LHCN-M2 (cell line): ENCODE data around the gene WAS. TPM values are rescaled to one million over a fixed set of nuclear protein-coding genes. Genes with fewer than 3 reads are reported as not detected.
"Not testable (repeated sequence)": the region's sequence is repeated elsewhere in the genome, so short reads cannot be mapped to it uniquely, and the experiment has no call there.

Source experiments
- DNase-seq: peaks from one replicate; pipeline ENCODE4 v3.0.0-alpha.2; 2012; ENCODE audit warnings: low read depth
- polyA plus RNA-seq: library from polyadenylated mRNA; unstranded; fragments of >200 nt; gene quantifications from one replicate; pipeline ENCODE4 v1.2.1, GENCODE V29; 2012; ENCODE audit warnings: missing spikeins
- total RNA-seq: library from RNA; depleted of rRNA; stranded (reverse); fragments of >200 nt; gene quantifications from 2 replicates; pipeline ENCODE4 v1.2.3, GENCODE V29; 2014; rRNA removed

WAS gene
- not detected in 2 replicates for total RNA-seq
- polyA plus RNA-seq, result 0.15 TPM

DNA sequence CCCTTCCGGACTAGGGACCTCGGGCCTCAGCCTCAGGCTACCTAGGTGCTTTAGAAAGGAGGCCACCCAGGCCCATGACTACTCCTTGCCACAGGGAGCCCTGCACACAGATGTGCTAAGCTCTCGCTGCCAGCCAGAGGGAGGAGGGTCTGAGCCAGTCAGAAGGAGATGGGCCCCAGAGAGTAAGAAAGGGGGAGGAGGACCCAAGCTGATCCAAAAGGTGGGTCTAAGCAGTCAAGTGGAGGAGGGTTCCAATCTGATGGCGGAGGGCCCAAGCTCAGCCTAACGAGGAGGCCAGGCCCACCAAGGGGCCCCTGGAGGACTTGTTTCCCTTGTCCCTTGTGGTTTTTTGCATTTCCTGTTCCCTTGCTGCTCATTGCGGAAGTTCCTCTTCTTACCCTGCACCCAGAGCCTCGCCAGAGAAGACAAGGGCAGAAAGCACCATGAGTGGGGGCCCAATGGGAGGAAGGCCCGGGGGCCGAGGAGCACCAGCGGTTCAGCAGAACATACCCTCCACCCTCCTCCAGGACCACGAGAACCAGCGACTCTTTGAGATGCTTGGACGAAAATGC lies at the start of gene WAS:
TSS of gene WAS (plus strand) at position 389 of the 572 bp plus-strand sequence. CDS start at position 444, 55 bp downstream.
- no peak for DNase-seq

DNA sequence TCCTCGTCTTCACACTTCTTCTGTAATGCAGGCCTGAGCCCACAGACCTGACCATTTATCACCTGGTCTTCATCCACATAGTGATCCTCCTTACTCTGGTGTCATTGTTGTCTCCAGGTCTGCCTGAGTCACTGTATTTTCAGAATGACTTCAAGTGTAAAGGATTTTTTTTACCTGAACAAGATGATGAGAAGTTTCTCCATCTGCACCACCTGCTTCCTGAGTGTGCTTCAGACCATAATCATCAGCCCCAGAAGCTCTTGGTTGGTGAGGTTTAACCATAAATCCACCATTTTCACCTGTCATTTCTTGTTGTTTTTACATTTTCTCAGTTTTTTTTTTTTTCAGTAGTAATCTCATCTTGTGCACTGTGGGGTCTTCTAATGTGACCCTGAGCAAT lies 47.3 kb upstream of the WAS start:
- no peak for DNase-seq

DNA sequence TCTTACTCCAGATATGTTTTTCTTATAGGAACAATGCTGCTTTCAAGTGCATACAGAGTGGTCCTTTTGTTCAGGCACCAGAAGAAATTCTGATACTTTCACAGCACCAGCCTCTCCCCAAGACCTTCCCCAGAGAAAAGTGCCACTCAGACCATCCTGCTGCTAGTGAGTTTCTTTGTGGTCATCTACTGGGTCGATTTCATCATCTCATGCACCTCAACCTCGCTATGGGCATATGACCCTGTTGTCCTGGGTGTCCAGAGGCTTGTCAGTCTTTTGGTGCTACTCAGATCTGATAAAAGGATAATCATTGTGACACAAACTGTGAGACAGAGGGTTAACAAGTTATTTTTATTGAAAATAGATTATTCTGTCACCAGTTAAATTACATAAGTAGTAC lies 46.8 kb upstream of the WAS start:
- DNase-seq, result no peak

DNA sequence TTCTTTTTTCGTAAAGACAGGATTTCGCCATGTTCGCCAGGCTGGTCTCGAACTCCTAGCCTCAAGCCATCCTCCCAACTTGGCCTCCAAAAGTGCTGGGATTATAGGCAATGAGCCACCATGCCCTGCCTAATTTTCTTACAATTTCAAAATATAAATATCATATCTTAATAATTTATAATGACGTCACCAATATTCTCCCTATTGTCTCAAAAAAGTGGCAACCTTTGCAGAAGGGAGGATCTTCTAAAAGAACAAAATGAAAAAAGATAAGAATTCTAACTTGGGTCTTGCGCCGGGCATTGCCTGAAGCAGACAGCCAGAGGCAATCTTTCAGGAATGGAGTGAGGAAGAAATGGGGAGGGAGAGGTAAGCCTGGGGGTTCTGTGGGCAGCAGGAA lies 37.9 kb upstream of the WAS start:
- DNase-seq, result no peak

DNA sequence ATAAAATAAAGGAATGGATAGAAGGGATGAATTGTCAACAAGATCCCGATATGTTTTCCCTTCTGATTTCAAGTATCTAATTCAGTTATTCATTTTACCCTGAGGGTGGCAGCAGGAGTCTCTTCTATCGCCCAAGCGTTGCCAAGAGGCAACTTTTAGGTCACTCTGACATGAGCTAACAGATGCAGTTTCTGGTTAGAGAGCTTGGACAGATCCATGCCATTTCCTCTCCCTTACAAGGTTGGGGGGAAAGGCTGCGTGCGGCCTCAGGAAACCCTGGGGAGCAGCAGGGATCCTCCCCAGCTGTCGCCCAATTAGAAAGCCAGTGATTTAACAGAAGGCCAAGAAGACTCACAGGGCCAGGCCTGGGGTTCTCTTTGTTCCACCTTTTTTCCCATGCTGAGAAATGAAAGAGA lies 35.3 kb upstream of the WAS start:
- peak; percentile 94 for DNase-seq

DNA sequence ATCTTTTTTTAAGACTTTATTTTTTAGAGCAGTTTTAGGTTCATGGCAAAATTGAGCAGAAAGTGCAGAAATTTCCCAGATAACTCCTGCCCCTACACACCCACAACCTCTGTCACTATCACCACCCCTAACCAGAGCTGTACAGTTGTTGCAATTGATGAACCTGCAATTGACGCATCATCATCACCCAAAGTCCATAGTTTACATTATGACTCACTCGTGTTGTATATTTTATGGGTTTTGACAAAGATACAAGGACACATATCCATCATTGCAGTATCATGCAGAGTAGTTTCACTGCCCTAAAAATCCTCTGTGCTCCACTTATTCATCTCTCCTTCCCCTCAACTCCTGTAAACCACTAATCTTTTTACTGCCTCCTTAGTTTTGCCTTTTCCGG lies 34.5 kb upstream of the WAS start:
- DNase-seq, result peak; percentile 44

DNA sequence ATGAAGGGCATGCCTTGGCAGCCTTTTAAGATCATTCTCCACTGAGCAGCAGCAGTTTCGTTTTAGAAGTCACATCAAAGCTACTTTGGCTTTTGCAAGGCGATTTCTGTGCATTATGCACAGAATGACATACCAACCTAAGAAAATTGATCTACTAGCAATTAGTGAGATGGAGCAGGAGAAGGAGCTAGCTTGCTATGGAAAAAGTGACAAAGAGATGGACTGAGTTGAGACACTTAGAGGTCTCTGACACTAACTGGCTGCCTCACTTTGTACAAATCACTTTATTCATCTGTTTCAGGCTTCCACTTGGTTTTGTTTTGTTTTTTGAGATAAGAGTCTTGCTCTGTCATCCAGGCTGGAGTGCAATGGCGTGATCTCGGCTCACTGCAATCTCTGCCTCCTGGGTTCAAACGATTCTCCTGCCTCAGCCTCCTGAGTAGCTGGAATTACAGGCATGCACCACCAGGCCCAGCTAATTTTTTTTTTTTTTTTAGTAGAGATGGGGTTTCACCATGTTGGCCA lies 31.5 kb upstream of the WAS start:
- DNase-seq, result not testable (repeated sequence)

DNA sequence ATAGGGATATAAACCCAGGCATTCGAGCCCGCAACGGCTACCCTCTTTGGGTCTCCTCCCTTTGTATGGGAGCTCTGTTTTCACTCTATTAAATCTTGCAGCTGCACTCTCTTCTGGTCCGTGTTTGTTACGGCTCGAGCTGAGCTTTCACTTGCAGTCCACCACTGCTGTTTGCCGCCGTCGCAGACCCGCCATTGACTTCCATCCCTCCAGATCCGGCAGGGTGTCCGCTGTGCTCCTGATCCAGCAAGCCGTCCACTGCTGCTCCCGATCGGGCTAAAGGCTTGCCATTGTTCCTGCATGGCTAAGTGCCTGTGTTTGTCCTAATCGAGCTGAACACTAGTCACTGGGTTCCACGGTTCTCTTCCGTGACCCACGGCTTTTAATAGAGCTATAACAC lies 28.9 kb upstream of the WAS start:
- DNase-seq, result not testable (repeated sequence)

DNA sequence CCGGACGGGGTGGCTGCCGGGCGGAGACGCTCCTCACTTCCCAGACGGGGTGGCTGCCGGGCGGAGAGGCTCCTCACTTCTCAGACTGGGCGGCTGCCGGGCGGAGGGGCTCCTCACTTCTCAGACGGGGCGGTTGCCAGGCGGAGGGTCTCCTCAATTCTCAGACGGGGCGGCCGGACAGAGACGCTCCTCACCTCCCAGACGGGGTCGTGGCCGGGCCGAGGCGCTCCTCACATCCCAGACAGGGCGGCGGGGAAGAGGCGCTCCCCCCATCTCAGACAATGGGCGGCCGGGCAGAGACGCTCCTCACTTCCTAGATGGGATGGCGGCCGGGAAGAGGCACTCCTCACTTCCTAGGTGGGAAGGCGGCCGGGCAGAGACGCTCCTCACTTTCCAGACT lies 23.9 kb upstream of the WAS start:
- DNase-seq, result not testable (repeated sequence)

DNA sequence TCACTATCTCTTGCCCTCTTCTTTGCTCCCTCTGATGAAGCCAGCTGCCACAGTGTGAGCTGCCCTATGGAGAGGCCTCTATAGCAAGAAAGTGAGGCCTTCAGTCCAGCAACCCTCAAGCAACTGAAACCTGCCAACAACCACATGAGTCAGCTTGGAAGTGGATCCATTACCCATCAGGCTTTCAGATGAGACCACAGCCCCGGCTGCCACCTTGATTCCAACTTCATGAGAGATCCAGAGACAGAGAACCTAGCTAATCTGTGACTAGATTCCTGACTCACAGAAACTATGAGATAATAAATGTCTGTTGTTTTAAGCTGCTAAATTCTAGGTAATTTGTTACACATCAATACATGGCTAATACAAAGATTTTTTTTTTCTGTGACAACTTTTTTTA lies 20.4 kb upstream of the WAS start:
- no peak for DNase-seq

DNA sequence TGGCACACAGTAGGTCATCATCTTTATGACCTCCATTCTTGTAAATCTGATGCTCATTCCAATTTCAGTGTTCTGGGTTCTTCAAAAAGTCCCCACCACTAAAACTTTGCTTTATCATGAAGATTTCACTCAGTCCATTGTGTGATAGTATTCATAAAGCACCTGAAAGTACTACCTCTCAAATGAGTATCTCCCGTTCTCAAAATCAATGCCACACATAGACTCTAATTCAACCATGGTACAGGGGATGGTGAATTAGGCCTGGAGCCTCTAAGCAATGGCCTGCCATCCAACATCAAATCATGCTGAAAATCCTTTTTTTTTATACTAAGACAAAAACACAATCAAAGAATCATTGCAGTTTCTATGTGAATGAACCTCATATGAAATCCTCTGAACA lies 19.4 kb upstream of the WAS start:
- DNase-seq, result no peak

DNA sequence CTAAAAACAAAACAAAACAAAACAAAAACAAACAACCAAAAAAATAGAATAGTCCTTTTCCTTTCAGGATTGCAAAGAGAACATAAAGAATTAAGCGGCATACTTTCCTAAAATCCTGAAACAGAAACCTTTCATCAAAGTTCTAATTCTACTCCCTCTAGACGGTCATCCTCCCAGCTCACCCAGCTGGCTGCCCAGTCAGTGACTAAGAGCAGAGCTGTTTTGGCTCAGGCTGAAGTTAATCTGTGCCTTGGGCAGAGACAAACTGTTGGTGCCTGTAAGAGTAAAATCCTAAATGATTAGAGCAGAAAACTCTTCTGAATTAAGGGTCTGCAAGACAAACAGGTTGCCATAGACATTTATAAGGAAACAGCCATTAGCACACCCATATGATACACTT lies 17.6 kb upstream of the WAS start:
- peak; percentile 15 for DNase-seq

DNA sequence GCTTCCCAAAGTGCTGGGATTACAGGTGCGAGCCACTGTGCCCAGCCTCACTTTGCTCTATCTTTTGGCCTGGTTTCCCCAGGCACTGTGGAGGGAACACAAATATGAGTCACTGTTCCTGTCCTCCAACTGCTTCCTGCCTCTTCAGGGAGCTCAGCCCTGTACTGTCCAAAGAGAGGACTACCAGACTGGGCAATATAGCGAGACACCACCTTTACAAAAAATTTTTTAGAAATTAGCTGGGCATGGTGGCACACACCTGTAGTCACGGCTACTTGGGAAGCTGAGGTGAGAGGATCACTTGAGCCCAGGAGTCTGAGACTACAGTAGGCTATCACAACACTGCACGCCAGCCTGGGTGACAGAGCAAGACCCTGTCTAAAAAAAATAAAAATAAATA lies 16.9 kb upstream of the WAS start:
- DNase-seq, result no peak

DNA sequence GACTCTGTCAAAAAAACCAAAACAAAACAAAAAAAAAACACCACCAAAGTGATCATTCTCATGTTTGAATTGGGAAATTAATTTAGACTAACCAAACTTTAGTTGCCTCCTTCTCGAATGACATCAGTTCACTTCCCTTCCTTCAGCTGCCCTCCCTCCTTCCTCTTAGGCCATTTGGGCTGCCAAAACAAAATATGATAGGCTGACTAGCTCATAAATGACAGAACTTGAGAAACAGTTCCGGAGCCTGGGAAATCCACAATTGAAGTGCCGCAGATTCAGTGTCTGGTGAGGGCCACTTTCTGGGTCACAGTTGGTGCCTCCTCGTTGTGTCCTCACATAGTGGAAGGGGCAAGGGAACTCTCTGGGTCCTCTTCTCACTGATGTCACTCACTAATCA lies 16.1 kb upstream of the WAS start:
- no peak for DNase-seq

DNA sequence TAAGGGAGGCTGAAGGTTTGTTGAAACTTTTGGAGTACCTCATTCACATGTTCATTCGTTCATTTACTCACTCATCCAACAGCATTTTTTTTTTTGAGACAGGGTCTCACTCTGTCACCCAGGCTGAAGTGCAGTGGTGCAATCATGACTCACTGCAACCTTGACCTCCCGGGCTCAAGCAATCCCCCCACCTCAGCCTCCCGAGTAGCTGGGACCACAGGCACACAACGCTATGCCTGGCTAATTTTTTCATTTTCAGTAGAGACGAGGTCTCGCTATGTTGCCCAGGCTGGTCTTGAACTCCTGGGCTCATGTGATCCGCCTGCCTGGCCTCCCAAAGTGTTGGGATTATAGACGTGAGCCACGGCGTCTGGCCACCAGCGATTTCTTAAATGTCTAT lies 15.4 kb upstream of the WAS start:
- DNase-seq, result not testable (repeated sequence)

DNA sequence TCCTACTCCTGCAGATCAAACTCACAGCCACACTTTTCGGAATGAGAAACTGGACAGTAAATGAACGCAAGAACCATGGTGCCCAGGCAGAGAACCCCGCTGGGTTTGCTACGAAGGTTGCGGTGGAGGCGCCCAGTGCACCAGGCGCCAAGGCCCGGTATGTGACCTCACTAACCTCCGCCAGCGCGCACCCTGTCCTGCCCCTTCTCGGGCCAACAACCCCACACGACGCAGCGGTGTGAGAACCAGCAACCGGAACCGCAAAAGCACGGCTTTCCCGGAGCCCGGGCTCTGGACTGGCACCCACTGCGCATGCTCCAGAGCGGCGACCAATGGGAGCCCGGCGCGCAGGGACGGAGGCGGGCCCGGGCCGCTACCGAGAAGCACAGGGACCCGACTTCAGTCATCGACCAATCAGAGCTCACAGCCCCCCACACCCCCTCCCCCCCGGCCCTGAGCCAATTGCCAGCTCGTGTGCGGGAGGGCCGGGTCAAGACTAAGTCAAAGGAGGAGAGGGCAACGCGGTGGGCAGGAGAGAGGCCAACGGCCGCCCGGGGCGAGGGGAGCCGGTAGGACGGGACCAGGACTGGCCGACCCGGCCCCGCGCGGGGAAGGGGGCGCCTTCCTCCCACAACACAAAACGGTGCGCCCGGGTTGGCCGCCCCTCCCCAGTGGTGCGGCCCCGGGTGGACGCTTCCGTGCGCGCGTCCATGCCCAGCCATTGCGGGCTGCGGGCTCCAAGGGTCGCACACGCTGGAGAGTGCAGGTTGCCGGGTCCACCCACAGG lies 7.3 kb upstream of the WAS start:
- DNase-seq, result peak; percentile 81

DNA sequence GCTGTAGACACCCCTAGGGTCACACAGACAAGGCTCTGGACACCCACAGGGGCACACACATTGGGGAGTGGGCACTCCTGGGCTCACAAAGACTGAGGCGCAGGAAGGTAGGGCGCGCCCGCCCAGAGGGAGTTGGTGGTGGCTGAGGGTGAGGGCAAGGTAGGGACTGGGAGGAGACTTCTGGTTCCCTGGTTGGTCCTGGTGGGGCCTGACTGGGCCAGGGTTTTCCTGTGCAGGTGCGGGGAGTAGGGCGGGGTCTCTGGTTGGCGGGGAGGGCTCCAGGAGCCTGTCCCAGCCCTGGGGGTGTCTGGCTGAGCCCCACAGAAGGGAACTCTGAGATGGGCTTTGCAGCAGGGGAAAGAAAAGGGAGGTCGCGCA lies 6.7 kb upstream of the WAS start:
- DNase-seq, result no peak

DNA sequence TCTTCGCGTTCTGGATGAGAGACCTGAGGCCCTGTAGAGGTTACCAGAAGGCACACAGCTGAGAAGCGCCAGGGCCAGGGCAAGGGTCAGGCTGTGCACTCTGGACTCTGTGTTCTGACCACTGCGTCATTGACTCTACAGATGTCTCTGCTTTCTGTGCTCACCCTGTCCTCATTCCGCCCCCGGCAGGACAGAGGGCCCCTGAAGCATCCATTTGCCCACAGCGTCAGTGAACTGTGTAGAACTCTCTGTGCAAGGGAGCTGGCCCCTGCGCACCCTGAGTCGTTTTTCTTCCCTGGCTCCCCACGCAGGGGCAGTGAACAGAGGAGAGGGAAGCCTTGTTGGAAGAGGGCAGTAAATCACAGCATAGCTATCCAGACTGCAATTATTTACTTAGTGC lies 6.1 kb upstream of the WAS start:
- DNase-seq, result no peak

DNA sequence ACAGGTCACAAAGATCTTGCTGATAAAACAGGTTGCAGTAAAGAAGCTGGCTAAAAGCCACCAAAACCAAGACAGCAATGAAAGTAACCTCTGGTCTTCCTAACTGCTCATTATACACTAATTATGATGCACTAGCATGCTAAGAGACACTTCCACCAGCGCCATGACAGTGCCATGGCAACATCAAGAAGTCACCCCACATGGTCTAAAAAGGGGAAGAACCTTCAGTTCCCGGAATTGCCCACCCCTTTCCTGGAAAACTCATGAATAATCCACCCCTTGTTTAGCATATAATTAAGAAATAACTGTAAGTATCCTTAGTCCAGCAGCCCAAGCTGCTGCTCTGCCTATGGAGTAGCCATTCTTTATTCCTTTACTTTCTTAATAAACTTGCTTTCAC lies 3.1 kb upstream of the WAS start:
- not testable (repeated sequence) for DNase-seq

DNA sequence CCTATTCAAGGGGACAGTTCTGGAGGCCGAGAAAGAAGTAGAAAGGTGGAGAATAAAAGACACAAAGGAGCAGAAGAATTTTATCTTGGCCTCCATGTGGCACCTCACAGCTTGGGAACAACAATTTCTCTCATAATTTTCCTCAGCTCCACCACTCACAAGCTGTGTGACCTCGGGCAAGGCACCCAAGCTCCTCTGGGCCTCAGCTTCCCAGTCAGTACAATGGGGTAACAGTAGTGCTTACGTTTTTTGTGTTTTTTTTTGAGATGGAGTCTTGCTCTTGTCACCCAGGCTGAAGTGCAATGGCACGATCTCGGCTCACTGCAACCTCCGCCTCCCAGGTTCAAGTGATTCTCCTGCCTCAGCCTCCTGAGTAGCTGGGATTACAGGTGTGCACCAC lies 2.7 kb upstream of the WAS start:
- DNase-seq, result not testable (repeated sequence)

DNA sequence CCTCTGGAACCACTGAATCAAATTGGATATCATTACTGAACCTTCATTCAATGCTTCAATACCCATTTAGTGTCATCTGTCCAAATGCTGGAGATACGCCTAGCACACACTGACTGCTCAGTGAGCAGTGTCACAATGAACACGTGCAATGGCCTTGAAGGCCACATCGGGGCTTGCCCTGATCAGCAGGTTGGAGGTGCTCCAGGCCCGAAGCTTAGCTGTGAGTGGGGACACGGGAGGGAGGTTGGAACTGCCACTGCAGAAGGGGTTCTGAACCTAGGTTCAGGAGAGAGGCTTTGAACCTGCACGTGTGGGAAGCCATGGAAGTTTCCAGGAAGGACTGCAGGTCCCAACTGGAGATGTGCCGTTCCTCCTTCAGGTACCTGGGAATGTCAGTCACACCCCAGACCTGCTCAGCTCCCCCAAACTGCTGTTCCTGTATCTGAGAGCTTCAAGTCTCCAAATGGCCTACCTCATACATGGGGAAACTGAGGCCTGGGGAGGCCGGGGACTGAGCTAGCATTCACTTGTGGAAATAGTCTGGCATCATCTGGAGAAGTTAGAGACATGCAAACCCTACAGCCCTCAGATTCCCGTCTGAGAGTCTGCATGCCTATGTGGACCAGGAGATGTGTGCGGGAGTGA lies 1.9 kb upstream of the WAS start:
- DNase-seq, result no peak

DNA sequence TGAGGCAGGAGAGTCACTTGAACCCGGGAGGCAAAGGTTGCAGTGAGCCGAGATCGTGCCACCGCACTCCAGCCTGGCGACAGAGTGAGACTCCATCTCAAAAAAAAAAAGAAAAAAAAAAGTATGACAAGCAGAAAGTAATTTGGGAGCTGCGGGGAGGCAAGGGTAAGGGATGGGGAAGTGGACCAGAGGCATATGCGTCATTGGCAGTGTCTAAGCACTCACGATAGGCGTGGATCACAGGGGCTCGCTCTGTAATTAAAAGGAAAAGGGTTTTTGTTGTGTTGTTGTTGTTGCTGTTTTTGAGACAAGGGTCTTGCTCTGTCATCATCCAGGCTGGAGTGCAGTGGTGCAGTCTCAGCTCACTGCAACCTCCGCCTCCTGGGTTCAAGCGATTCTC lies 804 bp upstream of the WAS start:
- not testable (repeated sequence) for DNase-seq

DNA sequence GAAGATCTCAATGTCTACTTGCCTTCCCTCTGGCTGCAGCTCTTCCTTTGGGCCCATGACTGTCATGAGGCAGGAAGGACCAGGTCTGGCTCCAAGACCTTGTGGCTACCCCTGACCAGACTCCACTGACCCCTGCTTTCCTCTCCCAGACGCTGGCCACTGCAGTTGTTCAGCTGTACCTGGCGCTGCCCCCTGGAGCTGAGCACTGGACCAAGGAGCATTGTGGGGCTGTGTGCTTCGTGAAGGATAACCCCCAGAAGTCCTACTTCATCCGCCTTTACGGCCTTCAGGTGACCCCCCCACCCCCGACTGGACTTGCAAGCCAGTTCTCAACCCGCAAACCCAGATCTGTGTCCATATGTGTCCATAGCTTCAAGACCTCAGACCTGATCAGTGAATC lies 535 bp downstream of the WAS start:
- DNase-seq, result no peak
